ENCODE measurements around the gene GPR68.

The GPR68 gene

DNA sequence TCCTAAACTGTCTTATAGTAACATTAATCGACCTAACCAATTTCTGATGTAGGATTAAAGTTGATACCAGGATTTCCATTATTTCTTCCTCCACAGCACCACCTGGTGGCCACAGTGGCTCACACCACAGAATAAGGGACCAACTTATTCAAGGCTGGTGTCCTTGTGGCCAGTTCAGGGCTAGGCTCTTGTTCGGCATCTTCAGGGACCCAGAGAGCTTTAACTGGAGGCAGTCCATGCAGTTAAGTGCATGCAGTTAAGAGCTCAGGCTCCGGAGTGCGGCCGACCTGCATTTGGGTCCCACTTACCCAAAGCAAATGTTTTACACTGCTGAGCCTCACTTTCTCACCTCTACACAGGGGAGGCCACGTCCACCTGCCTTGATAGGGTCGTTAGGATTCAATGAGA is 42.0 kb upstream of the GPR68 start:
- Histone ChIP-seq H3K36me3 (peaks cover 38 to 95% (median 86%) of the 10 kb centered on the region in 11 experiments), H3K9ac (no peak overlapping the region), H3K4me1 (peaks cover 17 to 55% (median 41%) of the 10 kb centered on the region in 10 experiments), H3K4me3 (no peak overlapping the region), H3K4me2 (no peak overlapping the region), H4K20me1 (peaks cover 0 to 12% (median 0%) of the 10 kb centered on the region in 11 experiments; a peak in 6 of 22 replicates), H3K9me3 (replicated peaks in 1 of 11) (no peaks in the 10 kb centered on the region), H3K27me3 (peaks cover 0 to 3% (median 0%) of the 10 kb centered on the region in 11 experiments; a peak in 1 of 22 replicates), H3K27ac (no peak overlapping the region)
- no peak for TF ChIP-seq Cebpa-rat (IDR thresholded peaks at IDR 0.05)

DNA sequence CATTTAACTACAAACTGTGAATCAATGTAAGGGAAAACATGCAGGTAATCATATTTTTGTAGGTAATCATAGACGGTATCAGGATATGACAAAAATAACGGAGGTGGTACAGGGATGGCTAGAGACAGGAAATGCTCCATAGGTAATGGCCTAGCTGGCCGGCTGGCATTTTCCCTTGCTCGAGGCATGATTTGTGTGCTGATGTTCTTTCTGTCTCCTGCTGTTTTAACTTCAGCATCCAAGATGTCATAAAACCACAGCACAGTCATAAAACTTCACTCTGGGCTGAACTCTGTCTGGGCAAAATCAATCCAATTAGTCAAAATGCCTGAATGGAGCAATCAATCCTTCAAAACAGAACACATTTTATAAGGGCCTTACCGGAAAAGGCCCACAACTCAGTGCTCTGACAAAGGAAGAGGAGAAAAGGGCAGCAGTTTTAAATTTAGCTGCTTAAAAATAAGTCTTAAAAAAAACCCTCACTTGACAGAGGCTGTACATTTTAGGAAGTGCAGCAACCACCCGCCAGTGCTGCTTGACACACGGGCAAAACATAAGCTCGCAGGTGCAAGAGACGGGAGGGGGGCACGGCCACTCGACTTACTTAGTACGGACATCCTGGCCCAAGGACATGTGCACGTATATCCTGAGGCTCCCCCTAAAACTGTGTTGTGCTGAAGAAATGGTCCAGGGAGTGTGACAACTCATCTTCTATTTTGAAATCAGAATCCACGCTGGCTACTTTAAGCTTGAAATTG is 40.5 kb upstream of the GPR68 start:
- H3K27ac ChIP-seq, result peak overlapping the region in 4 of 11 experiments; percentile 9 to 53 (median 31); a peak in 5 of 22 replicates
- peak overlapping the region; percentile 39 to 85 (median 68) for H3K4me2 ChIP-seq
- no peaks in the 10 kb centered on the region for H3K9me3 ChIP-seq (replicated peaks in 1 of 11)
- H3K27me3 ChIP-seq, result peaks cover 0 to 3% (median 0%) of the 10 kb centered on the region in 11 experiments; a peak in 1 of 22 replicates
- H3K4me1 ChIP-seq, result peaks cover 17 to 50% (median 41%) of the 10 kb centered on the region in 10 experiments
- peaks cover 0 to 9% (median 0%) of the 10 kb centered on the region in 11 experiments; a peak in 4 of 22 replicates for H4K20me1 ChIP-seq
- H3K4me3 ChIP-seq, result 0 out of 20 replicates have a peak overlapping the region, but pooled peaks of 1 of the 10 experiments have one; percentile 9
- peaks cover 45 to 95% (median 86%) of the 10 kb centered on the region in 11 experiments for H3K36me3 ChIP-seq
- TF ChIP-seq Cebpa-rat (IDR thresholded peaks at IDR 0.05), result no peak
- peak overlapping the region in 7 of 11 experiments; percentile 11 to 61 (median 50); a peak in 11 of 22 replicates for H3K9ac ChIP-seq

DNA sequence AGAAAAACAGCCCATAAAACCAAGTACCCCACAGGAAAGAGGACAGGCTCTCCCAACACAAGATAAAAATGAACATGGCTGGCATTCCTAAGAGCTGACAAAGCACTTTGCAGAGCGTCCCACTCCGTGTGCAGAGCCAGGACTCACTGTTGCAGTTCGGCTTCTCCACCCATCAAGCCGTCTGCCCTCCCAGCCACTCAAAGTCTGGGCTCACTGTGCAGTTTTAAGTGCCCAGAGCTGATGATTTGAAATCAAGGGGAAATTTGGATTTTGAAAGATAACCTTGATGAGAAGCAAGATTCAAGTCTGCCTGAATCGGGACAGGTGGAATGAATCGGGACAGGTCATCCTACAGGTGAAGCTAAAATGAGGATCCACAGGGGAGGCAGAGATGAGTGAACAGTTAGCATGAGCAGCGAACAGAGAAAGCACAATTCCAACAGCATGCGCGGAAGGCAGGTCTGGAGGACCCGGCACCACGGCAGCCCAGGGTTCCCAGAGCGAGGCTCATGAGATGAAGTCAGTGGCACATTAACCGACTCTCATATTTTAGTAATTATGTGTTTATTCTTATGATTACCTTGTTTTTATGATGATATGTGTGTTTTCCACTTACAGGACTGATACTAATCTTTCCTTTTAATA is 39.8 kb upstream of the GPR68 start:
- peaks cover 0 to 3% (median 0%) of the 10 kb centered on the region in 11 experiments; a peak in 1 of 22 replicates for H3K27me3 ChIP-seq
- H3K4me2 ChIP-seq, result peak overlapping the region in 10 of 11 experiments; percentile 11 to 85 (median 64); a peak in 15 of 22 replicates
- peaks cover 17 to 45% (median 37%) of the 10 kb centered on the region in 10 experiments for H3K4me1 ChIP-seq
- H3K27ac ChIP-seq, result 0 out of 22 replicates have a peak overlapping the region, but pooled peaks of 1 of the 11 experiments have one; percentile 53
- peaks cover 0 to 14% (median 0%) of the 10 kb centered on the region in 11 experiments; a peak in 4 of 22 replicates for H4K20me1 ChIP-seq
- peaks cover 47 to 95% (median 86%) of the 10 kb centered on the region in 11 experiments for H3K36me3 ChIP-seq
- no peak for TF ChIP-seq Cebpa-rat (IDR thresholded peaks at IDR 0.05)
- H3K9ac ChIP-seq, result peak overlapping the region in 3 of 11 experiments; percentile 30 to 56 (median 50); a peak in 2 of 22 replicates
- no peak overlapping the region for H3K4me3 ChIP-seq
- H3K9me3 ChIP-seq (replicated peaks in 1 of 11), result no peaks in the 10 kb centered on the region

DNA sequence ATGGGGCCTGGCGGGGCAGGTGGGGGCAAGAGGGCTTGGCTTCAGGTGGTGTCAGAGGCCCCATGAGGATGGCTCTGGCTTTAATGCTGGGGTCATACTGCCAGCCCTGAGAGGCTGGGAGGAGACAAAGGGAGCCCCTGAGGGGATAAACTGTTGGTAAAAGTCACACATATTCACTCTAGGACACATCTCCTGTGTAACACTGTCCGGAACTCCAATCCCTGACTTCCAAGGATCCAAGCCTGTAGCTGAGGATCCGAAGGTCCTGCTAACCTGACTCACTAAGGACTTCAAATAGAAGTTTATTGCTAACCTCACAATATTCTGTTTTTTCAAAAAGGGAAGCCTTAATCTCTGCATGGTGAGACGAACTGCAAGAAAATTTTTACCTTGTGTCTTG is 39.2 kb upstream of the GPR68 start:
- peak overlapping the region in 4 of 11 experiments; percentile 38 to 48 (median 44); a peak in 6 of 22 replicates for H3K27ac ChIP-seq
- no peaks in the 10 kb centered on the region for H3K9me3 ChIP-seq (replicated peaks in 1 of 11)
- peak overlapping the region in 7 of 11 experiments; percentile 0 to 85 (median 68); a peak in 11 of 22 replicates for H3K4me2 ChIP-seq
- no peaks in the 10 kb centered on the region for H3K27me3 ChIP-seq
- peaks cover 49 to 95% (median 86%) of the 10 kb centered on the region in 11 experiments for H3K36me3 ChIP-seq
- no peak for TF ChIP-seq Cebpa-rat (IDR thresholded peaks at IDR 0.05)
- no peak overlapping the region for H3K4me3 ChIP-seq
- peaks cover 0 to 14% (median 0%) of the 10 kb centered on the region in 11 experiments; a peak in 4 of 22 replicates for H4K20me1 ChIP-seq
- H3K9ac ChIP-seq, result peak overlapping the region in 4 of 11 experiments; percentile 25 to 46 (median 44); a peak in 4 of 22 replicates
- H3K4me1 ChIP-seq, result peaks cover 13 to 40% (median 33%) of the 10 kb centered on the region in 10 experiments

DNA sequence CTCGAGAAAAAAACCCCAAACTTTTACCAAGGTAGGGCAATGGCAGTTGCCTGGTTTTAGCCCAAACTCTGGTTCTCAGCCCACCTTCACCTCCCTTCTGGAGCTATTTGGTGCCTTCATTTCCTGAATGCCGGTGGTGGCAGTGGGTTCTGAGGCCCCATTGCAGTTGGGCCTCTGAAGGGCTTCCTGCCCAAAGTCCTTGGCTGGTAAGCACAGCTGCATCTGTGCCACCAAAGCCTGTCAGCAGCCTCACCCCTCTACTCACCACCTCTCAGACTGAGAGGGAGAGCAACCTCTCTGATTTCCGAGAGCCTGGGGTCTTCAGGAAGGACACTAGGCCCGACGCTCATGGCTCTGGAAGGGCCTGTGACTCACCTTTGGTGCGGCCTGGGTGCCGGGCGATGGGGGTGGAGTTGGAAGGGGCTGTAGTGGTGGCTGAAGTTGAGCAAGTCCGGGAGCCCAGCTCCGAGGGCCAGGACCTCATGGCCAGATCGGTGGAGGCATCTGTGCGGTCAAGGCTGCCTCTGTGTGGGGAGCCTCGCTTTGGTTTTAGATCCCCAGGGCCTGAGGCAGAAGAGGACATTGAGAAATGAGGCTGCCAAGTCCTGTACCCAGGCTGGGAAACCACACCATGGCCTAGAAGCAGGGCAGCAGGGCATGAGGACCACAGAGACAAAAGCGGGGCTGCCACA is 38.6 kb upstream of the GPR68 start:
- no peak overlapping the region for H3K4me3 ChIP-seq
- H3K4me2 ChIP-seq, result peak overlapping the region in 7 of 11 experiments; percentile 0 to 85 (median 68); a peak in 11 of 22 replicates
- peaks cover 13 to 40% (median 33%) of the 10 kb centered on the region in 10 experiments for H3K4me1 ChIP-seq
- peaks cover 54 to 95% (median 88%) of the 10 kb centered on the region in 11 experiments for H3K36me3 ChIP-seq
- peak overlapping the region in 4 of 11 experiments; percentile 25 to 46 (median 44); a peak in 6 of 22 replicates for H3K9ac ChIP-seq
- peak overlapping the region in 4 of 11 experiments; percentile 38 to 48 (median 44); a peak in 7 of 22 replicates for H3K27ac ChIP-seq
- no peaks in the 10 kb centered on the region for H3K27me3 ChIP-seq
- no peaks in the 10 kb centered on the region for H3K9me3 ChIP-seq (replicated peaks in 1 of 11)
- TF ChIP-seq Cebpa-rat (IDR thresholded peaks at IDR 0.05), result no peak
- peaks cover 0 to 14% (median 0%) of the 10 kb centered on the region in 11 experiments; a peak in 4 of 22 replicates for H4K20me1 ChIP-seq

DNA sequence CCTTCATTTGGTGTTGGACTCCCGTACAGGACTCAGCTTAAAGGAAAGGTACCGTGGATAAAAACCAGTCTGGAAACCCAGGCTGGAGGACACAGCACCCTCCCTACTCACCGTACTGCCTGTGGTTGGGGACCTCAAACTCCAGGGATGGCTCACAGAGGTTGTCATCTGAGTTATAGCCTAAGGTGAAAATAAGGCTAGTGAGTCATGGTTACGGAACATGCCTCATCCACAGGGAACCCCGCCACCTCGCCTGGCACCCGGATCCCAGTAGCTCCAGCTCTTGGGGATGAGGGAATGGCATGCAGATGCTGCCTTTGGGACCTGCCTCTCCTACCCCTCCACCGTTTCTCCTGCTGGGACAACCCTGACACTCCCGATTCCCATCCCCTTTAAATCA is 36.8 kb upstream of the GPR68 start:
- peaks cover 72 to 97% (median 90%) of the 10 kb centered on the region in 11 experiments for H3K36me3 ChIP-seq
- H3K4me1 ChIP-seq, result peaks cover 13 to 40% (median 33%) of the 10 kb centered on the region in 10 experiments

DNA sequence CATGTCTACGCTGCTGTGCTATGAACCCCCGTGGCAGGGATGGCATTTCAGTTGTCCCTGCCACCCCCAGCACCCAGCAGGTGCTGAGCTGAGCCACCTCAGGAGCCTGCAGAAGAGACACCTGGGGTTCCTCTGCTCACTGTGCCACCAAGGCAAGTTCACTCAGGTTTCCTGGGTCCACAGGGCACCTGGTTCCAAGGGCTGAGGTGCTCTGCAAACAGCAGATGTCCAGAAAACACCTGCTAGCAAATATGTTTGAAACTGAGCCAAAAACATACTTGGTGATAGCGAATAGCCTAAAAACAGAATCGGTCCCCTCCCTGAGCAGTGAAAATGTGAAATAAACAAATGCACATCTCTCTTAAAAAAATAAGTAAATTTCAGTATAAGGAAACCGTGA is 35.6 kb upstream of the GPR68 start:
- no peak overlapping the region for H3K4me2 ChIP-seq

More for the DNA sequence above, 36.8 kb upstream of the GPR68 start:
- no peak for TF ChIP-seq Cebpa-rat (IDR thresholded peaks at IDR 0.05)
- Histone ChIP-seq H4K20me1 (peaks cover 0 to 12% (median 0%) of the 10 kb centered on the region in 11 experiments; a peak in 1 of 22 replicates), H3K9ac (no peak overlapping the region), H3K27me3 (no peaks in the 10 kb centered on the region), H3K4me3 (no peak overlapping the region), H3K27ac (no peak overlapping the region), H3K9me3 (replicated peaks in 1 of 11) (no peaks in the 10 kb centered on the region), H3K4me2 (no peak overlapping the region)

DNA sequence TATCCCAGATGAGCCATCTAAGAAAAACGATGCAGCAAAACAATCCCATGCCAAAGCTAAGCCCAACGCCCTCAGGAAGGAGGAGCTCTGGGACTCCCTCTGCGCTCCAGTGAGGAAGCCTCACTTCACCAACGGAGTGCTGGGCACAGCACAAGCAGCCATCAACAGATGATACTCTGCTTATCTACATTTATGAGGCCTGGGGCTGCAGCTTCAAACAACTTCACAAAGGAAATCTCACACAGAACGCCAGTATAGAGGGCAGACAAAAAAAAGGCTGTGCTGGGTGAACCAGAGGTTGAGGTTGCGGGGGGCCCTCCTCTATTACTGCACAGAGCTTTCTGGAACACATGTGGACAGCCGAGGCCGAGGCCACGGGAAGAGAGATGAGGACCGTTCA is 34.9 kb upstream of the GPR68 start:
- no peak overlapping the region for H3K4me3 ChIP-seq
- no peak overlapping the region for H3K27ac ChIP-seq
- no peaks in the 10 kb centered on the region for H3K9me3 ChIP-seq (replicated peaks in 1 of 11)
- H4K20me1 ChIP-seq, result peaks cover 0 to 21% (median 0%) of the 10 kb centered on the region in 11 experiments; a peak in 2 of 22 replicates
- no peak overlapping the region for H3K9ac ChIP-seq
- H3K4me2 ChIP-seq, result no peak overlapping the region
- no peaks in the 10 kb centered on the region for H3K27me3 ChIP-seq
- H3K36me3 ChIP-seq, result peaks cover 83 to 99% (median 95%) of the 10 kb centered on the region in 11 experiments
- no peak for TF ChIP-seq Cebpa-rat (IDR thresholded peaks at IDR 0.05)
- peaks cover 0 to 20% (median 14%) of the 10 kb centered on the region in 10 experiments; a peak in 17 of 20 replicates for H3K4me1 ChIP-seq

More for the DNA sequence above, 35.6 kb upstream of the GPR68 start:
- TF ChIP-seq Cebpa-rat (IDR thresholded peaks at IDR 0.05), result no peak
- Histone ChIP-seq H3K27me3 (no peaks in the 10 kb centered on the region), H3K4me1 (peaks cover 5 to 28% (median 22%) of the 10 kb centered on the region in 10 experiments), H4K20me1 (peaks cover 0 to 13% (median 0%) of the 10 kb centered on the region in 11 experiments; a peak in 1 of 22 replicates), H3K4me3 (no peak overlapping the region), H3K9me3 (replicated peaks in 1 of 11) (no peaks in the 10 kb centered on the region), H3K36me3 (peaks cover 78 to 99% (median 93%) of the 10 kb centered on the region in 11 experiments), H3K9ac (no peak overlapping the region), H3K27ac (no peak overlapping the region)
